Cardiac septum (tissue), 1 donor: Measurements from ENCODE around the gene RIGI. TPM values are rescaled to one million over a fixed set of nuclear protein-coding genes. Genes with fewer than 3 reads are reported as not detected.
"Not testable (repeated sequence)": the region's sequence is repeated elsewhere in the genome, so short reads cannot be mapped to it uniquely, and the experiment has no call there.

ENCODE experiments used
- DNase-seq: peaks from one replicate; pipeline ENCODE4 v3.0.0-alpha.2; 2020; ENCODE audit warnings: low spot score
- intact Hi-C: fragments of 100-400 bp; cut with DNase I; formaldehyde crosslinking; loops from one replicate; pipeline ENCODE4 v1.14.0; 2022
- long read RNA-seq: library from polyadenylated mRNA; unstranded; transcript quantifications from one replicate; pipeline ENCODE4 v2.0.0, GENCODE V29; 2021
- total RNA-seq: library from RNA; stranded (reverse); fragmentation: NEBNext Ultra II Directional; extraction: Animal tissue kit (Norgen Biotek cat#: 25700); gene quantifications from one replicate; pipeline ENCODE4 v1.2.1, GENCODE V29; 2021
- donor health status: DM: no; HTN: no; CAD: no.

The RIGI gene
- total RNA-seq: 2.8 TPM
- long read RNA-seq, partial matches to known transcripts: 2 of 5 reads
- long read RNA-seq, other reads (novel, unspliced or antisense): 3 of 5 reads

DNA sequence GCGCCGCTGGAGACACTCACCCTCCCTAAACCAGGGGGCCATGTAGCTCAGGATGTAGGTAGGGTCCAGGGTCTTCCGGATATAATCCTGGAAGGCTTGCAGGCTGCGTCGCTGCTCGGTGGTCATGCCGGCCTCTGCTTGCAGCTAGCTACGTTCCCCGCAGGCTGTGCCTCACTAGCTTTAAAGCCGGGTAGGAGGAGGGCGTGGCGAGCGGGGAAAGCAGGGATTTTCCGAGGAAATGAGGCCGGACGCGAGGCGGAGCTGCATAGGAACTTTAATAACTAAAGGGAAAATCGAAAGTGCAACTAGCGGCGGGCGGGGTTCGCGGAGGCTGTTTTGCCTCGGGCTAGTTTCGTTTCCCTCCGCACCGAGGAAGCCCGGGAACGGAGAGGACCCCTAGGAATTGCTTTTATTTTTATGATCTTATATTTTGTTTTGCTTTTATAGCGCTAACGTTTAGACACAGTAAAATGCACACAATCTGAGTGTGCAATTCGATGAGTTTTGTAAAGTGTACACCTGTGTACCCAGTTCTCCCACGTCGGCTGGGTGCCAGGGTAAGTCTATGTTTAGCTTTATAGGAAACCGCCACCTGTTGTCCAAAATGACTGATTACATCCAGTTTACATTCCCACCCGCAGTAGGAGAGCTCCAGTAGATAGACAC lies at the start of gene RIGI:
RIGI (minus strand) TSS at position 156 of the 666 bp plus-strand sequence; CDS start at position 126, 30 bp downstream.
- intact Hi-C loops: loop anchor here (2.0 to 5.0 kb wide), 2 partner anchors 25 to 144 kb away; partner anchors contain the start of gene ACO1
- peak; percentile 97 for DNase-seq

DNA sequence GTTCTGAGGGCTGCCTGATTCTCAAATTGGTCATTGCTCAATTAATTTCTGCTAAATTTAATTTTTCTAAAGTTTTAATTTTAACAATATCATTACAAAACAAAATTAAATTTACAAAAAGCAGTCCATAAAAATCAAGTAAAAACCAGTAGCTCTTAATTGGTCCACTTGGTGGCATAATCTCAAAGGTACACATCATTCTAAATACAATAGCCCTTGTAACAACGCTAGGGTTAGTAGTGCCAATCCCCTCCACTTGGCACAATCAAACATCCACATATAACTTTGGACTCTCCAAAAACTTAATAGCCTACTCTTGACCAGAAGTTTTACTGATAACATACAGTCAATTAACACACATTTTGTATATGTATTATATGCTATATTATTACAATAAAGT lies 48.9 kb upstream of the RIGI start:
- intact Hi-C loops: loop anchor here (2.0 to 5.0 kb wide), 2 partner anchors 50 to 193 kb away; partner anchors contain the start of gene ACO1

DNA sequence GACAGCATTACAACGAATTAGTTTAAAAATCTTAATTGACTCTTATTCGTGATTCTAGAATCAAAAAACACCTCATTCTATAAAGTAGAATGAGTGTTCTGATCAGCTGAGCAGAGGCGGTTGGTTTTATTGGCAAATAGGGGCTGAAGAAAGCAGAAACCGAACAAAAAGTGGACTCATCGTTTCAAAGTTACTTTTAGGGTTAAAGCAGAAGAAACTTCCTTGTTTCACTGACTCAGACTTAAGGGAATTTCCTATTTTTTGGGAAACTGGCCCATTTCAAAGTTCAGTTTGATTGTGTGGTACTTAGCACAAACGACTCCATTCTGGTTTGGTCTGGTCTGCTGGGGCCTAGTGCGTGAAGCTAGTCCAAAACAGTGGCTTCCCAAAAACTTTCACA lies 47.8 kb upstream of the RIGI start:
- intact Hi-C loops: loop anchor here (2.0 to 5.0 kb wide), 2 partner anchors 49 to 192 kb away; partner anchors contain the start of gene ACO1

More for the DNA sequence above, 48.9 kb upstream of the RIGI start:
- no peak for DNase-seq

DNA sequence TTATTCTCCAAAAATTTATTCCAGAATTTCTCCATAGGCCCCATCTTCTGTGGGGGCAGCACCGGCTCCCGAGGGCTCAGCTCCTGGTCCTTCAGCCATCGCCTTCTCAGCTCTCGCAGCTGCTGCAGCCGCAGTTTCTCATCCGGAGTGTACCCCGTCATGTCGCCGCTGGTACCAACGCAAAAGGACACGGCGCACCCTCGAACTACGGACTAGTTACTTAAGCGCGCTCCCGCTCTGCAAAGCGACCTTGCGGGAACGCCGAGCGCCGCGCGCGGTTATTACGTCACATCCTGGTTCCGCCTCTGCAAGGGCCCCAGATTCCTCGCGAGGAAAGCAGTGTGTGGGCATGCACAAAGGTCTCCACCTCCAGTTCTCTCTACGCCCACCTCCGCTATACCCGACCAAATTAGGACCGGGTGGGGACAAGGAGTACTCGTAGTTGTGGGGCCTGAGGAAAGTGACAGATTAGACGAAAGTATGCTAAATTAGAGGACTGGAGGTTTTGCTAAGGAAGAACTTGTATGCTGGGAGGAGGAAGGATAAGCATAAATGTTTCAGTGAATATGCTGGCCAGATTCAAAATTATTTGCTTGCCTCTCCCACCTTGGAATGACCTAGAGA lies 47.0 kb upstream of the RIGI start, which contains the start of gene NDUFB6:
NDUFB6 (minus strand) TSS at position 260 of the 624 bp plus-strand sequence; CDS start at position 161, 99 bp downstream.
- DNase-seq: peak; percentile 97
- intact Hi-C loops: loop anchor here (1.0 to 5.0 kb wide), 2 partner anchors 21 to 191 kb away; partner anchors contain the start of genes ACO1, SMIM27 and TOPORS

More for the DNA sequence above, 47.8 kb upstream of the RIGI start:
- no peak for DNase-seq

DNA sequence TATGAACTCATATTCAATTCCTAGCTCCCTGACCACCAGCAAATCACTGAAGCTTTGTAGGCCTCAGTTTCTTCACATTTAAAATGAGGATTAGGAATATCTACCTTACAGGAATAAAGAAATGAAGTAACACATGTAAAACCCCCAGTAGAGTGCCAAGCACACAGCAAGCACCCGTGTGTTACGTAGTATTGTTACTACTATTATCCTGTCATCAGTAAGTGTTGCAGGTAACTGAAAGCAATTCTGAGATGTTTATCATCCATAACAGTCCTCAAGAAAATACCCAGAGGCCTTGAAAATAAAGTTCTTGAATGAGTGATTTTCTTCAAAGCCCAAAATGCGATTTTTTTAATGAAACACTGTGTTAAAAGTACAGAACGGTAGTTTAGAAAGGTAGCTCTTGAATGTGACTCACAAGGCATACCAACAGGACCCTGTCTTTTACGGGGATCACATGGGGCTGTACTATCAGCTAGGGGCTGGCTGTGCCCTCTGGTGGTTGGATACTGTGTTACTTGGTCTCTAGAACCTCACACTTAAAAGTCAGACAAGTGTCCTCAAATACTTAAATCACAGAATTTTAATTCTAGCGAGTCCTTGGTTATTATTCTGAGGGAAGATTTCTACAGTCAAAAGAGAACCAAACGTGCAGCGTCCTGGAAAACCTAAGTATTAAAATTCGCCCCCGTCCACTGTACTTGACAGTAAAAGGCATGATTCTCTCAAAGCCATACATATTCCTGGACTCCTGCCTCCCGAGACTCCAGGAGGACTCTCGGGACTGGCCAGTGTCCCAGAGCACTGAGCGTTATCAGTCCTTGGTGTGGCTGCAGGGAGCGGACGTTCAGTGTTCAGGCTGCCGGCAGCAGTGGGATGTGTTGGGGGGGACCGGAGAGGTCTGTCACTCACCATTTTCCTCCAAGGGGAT lies 46.2 kb upstream of the RIGI start:
- no peak for DNase-seq
- intact Hi-C loops: loop anchor here (1.0 to 5.0 kb wide), 2 partner anchors 20 to 190 kb away; partner anchors contain the start of genes ACO1, SMIM27 and TOPORS

DNA sequence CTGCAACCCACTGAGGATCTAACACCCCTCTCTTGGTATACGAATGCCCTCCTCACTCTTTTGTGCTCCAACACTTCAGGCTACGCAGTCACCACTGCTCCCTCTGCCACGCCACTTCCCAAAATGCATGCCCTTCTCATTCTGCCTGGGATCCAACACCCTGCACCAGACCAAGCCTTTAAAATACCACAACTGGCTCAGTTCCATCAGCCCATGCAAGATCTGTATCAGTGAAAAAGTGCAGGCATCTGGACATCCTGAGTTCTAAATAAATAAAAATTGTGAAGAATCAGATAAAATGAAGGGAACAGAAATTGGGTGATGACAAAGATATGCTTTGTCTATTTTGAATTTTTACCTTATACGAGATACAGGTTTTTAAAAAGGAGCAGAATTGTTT lies 44.3 kb upstream of the RIGI start:
- intact Hi-C loops: loop anchor here (5.0 kb wide), 1 partner anchor 188 kb away; the partner anchor contains the start of gene ACO1
- no peak for DNase-seq

DNA sequence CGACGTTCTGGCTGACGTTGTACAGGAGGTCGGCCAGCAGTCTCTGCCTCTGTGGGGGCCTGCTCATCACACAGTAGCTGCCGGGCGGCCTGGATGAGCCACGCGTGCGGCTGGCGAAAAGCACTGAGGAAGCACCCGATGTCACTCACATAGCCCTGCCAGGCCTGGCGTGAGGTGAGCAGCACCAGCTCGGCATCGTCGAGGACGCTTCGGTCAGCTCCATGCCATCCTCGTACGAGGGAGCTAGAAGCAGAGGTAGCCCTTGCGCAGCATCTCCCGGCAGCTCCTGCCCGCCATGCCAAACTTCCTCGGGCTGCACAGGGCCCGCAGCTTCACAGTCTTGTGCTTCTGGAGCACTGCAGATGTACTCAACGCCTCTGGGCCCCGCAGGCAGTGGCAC lies 40.8 kb upstream of the RIGI start:
- intact Hi-C loops: no loop called here
- no peak for DNase-seq

DNA sequence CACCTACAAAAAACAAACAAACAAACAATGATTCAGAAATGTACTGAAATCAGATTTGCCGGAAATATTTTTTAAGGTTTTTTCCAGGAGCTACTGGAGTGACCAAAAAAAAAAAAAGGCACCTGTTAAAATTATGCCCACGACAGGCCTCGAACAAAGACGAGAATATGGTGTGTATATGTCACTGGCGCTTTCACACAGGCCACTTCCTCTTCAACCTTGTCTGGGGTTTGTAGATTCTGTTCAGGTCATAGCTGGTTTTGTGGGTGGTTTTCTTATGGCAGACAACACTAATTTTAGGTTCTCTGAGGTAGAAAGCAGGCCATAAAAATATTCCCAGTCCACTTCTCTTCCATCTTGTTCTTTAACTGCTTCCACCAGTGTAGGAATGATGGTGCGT lies 40.0 kb upstream of the RIGI start:
- DNase-seq: no peak
- intact Hi-C loops: no loop called here

DNA sequence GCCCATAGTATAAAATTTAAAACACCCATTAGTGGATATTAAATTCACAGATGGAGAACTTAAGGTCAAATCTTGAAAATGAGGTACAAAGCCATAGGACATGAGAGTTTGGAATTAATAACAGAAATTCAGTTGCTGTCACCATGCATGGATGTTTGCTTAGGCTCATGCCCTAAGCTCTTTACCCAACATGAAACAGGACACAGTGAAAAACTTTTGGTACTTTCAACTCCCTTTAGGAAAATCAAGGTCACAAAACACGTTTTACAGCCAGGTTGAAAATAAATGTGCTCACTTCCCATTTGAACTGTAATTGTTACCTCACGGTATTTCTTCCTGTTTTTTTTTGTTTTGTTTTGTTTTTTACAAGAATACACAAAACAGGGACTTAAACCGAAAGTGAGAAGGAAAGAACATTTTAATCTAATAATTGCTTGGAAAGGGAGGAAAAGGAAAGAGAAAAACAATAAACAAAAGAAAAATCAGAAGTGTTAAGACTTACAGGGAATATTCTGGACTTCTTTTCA lies 32.5 kb upstream of the RIGI start:
- intact Hi-C loops: no loop called here

DNA sequence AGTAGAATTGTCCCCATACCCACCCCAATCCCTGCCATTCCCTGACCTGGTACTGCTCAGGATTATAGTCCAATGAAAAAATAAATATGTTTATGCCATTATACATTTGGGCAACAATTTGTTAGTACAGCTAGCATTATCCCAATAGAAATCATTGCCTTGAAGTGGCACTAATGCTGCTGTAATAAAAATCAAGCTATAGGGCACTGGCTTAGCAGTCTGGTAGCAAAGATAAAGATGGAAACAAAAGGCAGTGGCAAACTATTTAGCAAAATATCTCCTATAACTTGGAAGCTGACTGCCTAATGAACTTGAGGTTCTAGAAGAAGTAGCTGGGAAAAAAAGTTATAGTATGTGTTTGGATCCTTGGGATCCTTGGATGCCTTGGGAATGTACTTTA lies 28.6 kb upstream of the RIGI start:
- intact Hi-C loops: no loop called here
- DNase-seq: no peak

More for the DNA sequence above, 32.5 kb upstream of the RIGI start:
- DNase-seq: no peak

DNA sequence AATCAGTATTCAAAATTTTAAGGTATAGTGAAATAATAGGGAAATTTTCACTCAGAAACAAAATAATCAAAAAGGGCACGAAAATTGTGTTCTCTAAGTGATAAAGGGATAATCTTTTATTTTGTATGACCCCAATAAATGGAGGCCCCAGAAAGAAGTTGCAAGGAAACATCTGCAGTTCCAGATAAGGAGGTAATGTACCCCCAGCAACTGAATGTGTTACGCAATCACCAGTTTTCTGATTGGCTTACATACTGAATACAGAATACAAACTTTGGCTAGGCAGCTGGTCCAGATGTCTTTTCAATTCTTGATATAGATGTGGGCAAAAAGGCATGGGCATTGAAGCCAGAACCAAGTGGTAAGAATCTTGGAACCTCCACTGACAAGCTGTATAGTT lies 28.1 kb upstream of the RIGI start:
- intact Hi-C loops: no loop called here

DNA sequence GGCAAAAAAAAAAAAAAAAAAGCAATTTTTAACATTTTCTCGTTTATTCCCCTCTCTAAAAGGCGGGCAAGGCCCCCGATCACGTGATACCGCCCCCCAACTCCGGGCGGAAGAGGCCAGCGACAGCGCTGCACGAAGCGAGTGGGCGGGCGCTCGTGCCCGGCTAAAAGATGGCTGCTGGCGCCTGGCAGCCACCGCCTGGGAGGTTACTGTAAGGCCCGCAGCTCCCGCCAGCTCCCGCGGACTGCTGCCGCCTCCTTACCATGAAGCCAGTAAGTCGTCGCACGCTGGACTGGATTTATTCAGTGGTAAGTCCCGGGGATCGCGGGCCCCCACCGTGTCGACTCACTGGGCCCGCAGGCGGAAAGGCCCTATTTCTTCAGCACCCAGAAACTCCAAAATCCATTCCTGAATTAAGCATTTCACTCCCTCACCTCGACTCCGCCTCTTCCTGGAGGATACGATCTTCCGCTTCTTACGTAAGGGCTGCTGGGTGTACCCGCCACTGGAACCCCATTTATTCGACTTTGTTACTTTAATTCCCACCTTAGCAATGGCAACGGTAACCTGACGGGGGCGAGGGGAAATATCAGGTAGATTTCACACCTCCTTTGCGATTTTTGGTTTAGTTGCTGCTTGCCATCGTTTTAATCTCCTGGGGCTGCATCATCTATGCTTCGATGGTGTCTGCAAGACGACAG lies 26.3 kb upstream of the RIGI start, which contains the start of the genes SMIM27 and TOPORS:
SMIM27 (plus strand) TSS at position 156 of the 701 bp plus-strand sequence; CDS start at position 264, 108 bp downstream.
TOPORS (minus strand) TSS at position 415 of the 701 bp plus-strand sequence; CDS start at position 265, 150 bp downstream.
- intact Hi-C loops: loop anchor here (1.0 kb wide), 1 partner anchor 20 kb away; no protein-coding TSS in a partner anchor
- DNase-seq: peak; percentile 95

More for the DNA sequence above, 28.1 kb upstream of the RIGI start:
- no peak for DNase-seq

DNA sequence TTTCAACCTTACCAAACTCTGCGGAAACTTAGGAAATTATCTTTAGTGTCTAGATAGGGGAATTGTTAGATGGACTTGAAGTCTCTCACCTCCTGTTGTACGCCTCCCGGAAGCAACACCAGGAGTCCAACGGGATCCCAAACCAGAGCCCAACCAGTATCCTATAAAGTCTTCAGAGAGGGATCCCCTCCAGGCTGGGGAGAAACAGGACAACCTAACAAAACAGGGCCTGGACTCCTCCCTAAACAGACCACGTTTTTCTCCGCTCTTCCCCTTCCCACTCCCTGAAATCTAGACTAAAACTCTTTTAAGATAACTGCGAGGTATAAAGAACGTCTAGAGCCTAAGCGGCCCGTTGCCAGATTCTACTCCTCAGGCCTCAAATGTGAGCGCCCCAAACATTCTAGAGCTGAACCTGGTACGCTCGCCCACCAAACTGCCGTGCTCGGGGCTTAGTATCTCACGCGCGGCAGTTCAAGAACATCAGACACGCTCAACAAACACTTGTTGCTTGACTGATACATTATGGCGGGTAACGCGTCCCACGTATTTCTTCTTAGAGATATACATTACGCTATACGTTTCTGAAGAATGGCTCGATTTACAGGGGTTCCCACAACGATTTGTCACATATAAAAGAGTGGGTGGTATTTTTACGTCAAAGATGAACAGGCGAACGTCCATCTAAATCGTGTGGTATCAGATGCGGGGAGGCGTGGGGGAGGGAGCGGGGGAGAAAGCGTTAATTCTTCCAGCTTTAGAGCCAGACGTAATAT lies 25.5 kb upstream of the RIGI start:
- intact Hi-C loops: loop anchor here (1.0 to 2.0 kb wide), 2 partner anchors 21 to 25 kb away; partner anchors contain the start of gene RIGI
- no peak for DNase-seq

DNA sequence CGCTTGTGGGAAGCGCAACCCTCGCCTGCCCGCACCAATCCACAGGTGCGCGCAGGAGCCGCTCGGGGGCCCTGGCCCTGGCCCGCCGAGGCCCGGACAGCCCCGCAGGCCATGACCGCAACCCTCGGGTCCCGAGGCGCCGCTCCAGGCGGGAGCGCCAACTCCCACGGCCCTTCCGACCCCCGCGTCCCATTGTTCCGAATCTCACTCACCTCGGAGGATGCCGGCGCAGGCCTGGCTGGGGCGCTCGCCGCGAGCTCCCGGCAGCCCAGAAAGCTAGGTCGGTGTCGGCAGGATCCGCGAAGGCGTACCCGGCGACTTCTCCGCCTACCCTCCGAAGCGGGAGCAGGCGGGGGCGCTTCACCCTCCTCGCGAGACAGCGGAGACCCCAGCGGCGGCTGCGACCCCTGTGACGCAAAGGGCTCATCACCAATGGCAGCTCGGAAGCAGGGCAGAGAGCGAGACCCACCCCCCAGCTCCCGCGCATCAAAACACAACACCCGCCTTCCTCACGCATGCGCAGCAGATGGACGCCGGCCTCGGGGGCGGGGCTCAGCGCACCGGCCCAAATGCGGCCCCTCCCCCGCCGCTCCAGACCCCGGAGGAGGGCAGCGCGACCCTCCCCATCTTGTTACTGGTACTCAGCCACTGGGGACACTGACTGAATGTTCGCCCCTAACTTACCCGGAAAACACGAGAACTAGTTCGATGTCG lies 24.7 kb upstream of the RIGI start:
- intact Hi-C loops: loop anchor here (2.0 kb wide), 1 partner anchor 24 kb away; the partner anchor contains the start of gene RIGI
- peak; percentile 98 for DNase-seq

DNA sequence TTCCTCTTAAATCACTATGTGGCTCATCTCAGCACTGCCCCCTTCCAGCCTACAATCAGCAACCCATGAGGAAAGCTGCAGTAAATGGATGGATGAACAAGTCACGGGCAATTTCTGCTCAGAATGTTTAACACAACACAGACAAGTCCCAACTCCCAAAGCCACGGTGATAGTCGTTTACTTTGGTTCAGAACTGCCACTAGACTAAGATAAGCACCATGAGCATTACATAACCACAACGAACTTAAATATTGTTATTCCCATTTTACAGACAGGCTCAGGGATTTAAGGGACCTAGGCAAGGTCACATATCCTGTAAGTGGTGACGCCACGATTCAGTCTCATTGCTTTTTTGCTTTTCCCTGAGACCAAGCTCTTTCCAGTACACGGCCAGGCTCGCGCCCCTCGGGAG lies 24.2 kb upstream of the RIGI start:
- intact Hi-C loops: loop anchor here (2.0 kb wide), 1 partner anchor 23 kb away; the partner anchor contains the start of gene RIGI
- no peak for DNase-seq

DNA sequence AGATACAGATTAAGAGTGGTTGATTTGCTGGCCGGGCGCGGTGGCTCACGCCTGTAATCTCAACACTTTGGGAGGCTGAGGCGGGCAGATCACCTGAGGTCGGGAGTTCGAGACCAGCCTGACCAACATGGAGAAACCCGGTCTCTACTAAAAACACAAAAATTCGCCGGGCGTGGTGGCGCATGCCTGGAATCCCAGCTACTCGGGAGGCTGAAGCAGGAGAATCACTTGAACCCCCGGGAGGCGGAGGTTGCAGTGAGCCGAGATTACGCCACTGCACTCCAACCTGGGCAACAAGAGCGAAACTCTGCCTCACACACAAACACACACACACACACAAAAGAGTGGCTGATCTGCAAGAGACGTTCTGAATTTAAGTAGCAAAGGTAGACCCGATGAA lies 22.2 kb upstream of the RIGI start:
- DNase-seq, intact Hi-C loops: not testable (repeated sequence)
